ENCODE results near the gene FUCA2.
A peak's percentile ranks its signal among the peaks of the same experiment; 100 is the strongest.
"Not testable (repeated sequence)": the region's sequence is repeated elsewhere in the genome, so short reads cannot be mapped to it uniquely, and the experiment has no call there.

Gene FUCA2

DNA sequence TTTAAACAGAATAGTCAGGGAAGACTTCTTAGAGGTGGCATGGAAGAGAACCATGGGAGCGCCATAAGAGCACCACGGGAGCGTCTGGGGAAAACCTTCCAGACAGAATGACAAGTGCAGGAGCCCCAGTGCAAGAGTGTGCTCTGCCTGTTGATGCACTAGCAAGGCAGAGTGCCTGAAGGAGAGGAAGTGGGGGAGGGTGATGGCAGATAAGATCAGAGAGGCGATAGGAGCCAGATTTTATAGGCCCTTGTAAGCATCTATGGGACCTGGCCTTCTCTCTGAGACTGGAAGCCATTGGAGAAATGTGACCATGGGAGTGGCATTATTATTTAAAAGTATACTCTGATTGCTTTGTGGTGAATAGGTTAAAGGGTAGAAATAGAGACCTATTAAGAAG is 13.1 kb downstream of the FUCA2 start:
- DNase-seq (ENCODE audit: low read depth): no peak

DNA sequence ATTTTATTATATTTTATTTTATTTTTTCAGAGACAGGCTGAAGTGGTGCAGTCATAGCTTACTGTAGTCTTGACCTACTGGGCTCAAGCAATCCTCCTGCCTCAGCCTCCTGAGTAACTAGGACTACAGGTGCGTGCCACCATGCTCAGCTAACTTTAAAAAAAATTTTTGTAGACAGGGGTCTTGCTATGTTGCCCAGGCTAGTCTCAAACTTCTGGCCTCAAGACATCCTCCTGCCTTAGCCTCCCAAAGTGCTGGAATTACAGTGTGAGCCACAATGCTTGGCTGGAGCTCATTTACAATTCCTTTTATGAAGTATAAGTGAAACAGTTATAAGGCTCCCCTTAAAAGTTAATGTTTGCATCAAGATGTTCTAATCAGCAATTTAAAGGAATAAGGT is 14.5 kb downstream of the FUCA2 start:
- DNase-seq (ENCODE audit: low read depth): no peak

DNA sequence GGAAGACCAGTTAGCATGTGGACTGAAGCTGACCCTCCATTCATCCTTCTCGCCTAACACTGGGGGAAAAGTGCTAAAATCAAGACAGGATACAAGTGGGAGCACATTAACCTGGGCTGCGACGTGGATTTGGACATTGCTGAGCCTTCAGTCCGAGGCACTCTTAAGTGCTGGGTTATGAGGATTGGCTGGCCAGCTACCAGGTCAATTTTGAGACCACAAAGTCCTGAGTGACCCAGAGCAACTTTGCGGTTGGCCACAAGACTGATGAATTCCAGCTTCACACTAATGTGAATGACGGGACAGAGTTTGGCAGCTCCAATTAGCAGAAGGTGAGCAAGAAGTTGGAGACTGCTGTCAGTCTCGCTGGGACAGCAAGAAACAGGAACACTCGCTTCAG is 20.7 kb downstream of the FUCA2 start:
- no peak for DNase-seq (ENCODE audit: low read depth)

GRCh38 chr6:143490244-143490643 is 21.3 kb downstream of the FUCA2 start:
- DNase-seq (ENCODE audit: low read depth): no peak

GRCh38 chr6:143486752-143487151 is 24.8 kb downstream of the FUCA2 start:
- DNase-seq (ENCODE audit: low read depth): no peak

DNA sequence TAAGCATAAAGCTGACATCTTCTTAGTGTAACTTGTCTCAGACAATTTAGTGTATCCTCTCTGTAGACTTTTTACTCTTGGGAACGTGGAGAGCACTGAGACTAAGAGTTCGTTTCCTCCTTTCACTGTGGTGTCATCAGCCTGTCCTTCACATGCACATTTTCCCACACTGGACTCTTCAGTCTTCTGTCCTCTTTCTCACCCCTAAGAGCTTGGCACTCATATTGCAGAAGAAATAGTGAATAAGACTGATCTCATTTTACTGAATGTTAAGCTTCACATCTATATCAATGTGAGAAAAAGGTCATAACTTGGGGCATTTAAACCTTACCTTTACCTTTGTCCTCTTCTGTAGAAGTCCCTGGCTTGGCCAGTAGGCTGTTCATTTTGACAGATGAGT is 25.6 kb downstream of the FUCA2 start:
- no peak for DNase-seq (ENCODE audit: low read depth)

- no peak for DNase-seq (ENCODE audit: low read depth)
Observed at GRCh38 chr6:143482593-143482992, 28.9 kb downstream of the FUCA2 start.

GRCh38 chr6:143478479-143479062 is 32.9 kb downstream of the FUCA2 start:
- DNase-seq (ENCODE audit: low read depth): no peak

GRCh38 chr6:143476545-143476944 is 35.0 kb downstream of the FUCA2 start:
- DNase-seq (ENCODE audit: low read depth): no peak

DNA sequence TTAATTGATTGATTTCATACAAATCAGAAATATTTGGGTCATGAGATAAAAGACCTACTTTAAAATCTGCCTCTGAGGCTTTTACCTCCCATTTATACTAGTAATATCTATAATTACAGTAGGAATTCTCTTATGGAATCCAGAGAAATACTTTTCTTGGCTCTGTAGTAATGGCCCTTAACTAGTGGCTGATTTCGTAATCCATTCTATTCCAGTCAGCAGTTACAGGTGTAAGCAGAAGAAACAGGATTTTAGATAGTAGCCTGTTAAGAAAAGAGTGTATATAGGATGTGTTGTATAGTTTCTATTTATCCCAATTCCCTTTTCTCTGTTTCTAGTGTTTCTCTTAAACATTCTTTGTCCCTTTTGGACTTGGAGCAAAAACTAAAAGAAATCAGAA is 39.7 kb downstream of the FUCA2 start:
- DNase-seq (ENCODE audit: low read depth): no peak

GRCh38 chr6:143468823-143469222 is 42.7 kb downstream of the FUCA2 start:
- DNase-seq (ENCODE audit: low read depth): not testable (repeated sequence)

DNA sequence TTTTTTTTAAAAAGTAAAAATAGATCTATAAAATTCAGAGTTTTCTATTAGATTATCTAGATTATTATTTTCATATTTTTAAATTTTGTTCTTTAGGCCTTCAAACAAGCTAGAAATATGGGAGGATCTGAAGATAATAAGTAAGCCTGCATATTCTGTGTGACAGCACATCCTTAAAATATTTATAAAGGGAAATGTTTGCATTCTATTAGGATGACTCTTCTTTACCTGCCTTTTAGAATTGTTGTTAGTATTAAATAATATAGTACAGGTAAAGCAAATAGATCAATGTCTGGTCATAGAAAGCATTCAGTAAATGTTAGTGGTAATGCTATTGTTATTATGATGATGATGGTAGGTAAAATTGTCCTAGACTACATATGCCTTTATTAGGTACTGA is 43.5 kb downstream of the FUCA2 start:
- no peak for DNase-seq (ENCODE audit: low read depth)

DNA sequence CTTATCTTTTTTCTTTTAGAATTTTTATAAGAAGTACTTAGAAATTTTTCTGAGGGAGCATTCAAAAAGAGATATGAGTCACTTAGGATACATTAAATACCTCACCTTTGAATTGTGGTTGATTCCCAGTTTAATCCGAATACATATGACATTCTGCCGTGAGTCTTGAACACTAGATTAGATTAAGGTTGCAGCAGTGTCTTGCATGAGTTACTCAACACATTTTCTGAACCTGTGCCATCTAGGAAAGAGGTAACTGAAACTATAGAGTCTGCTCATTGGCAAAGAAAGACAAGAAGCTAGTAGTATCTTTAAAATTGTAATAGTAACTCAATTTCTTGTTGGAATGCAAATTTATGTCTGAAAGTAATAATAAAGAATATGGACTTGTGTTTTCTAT is 46.0 kb downstream of the FUCA2 start:
- DNase-seq (ENCODE audit: low read depth): no peak

- no peak for DNase-seq (ENCODE audit: low read depth)
Observed at GRCh38 chr6:143457563-143458359, 53.8 kb downstream of the FUCA2 start.

DNA sequence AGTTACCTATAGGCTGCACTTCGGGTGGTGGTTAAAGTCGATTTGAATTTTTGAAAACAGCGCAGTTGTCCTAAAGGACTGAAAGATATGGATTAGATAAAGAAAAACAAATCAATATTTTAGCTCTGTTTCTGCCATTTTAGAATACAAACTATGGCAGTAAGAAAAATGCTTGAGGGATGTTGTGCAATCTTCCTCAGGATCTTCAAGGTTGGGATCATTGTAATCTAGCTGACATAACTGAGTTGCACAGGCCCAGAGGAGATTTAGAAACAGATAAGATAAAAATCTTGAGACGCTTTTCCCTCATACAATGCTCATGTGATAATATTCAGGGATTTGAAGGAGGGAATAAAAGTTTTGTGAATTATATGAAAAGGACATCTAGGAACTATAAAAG is 60.0 kb downstream of the FUCA2 start:
- no peak for DNase-seq (ENCODE audit: low read depth)

DNA sequence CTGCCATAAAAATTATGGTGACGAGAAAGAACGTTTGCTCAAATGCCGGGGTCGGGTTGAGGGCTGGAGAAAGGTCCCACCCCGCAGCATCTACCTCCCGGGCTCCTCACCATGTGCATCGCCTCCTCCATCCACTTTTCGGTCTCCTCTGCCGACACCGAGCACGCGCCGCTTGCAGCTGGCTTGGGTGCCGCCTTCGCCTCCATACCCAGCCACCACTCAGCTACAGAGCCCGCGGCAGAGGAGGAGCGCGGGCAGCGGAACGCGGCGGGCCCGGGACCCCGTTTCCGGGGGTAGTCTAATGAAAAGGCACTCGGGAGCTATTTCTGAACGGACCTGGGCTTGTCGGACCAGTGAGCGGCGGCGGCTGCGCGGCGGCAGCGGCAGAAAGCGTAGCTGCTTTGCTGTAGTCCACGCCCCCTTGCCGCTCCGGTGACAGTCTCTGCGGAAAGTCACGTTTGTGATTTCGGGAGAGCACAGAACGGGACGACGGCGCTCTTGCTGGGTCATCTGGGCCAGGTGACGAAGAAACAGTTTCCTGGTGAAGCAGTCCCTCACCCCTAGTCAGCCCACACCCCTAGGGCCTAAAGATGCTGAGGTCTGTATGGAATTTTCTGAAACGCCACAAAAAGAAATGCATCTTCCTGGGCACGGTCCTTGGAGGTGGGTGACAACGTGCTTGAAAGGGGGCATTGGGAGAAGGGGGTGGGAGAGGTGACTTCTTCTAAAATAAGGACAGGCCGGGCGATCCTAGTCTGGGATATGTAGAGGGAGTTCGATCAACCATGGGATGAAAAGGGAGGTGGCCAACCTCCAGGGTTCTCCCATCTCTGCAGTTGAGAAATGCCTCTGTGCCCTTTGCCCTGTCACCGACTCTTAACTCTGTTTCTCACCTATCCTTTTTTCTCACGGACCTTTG is 60.8 kb downstream of the FUCA2 start, which contains the start of the genes ADAT2 and PEX3:
Gene ADAT2 (minus strand): TSS at position 243 of the 919 bp plus-strand sequence. CDS start 37 bp downstream, at position 206.
Gene PEX3 (plus strand): TSS at position 353 of the 919 bp plus-strand sequence. CDS start 238 bp downstream, at position 591.
- peak; percentile 89 for DNase-seq (ENCODE audit: low read depth)

- no peak for DNase-seq (ENCODE audit: low read depth)
Observed at GRCh38 chr6:143449714-143450452, 61.6 kb downstream of the FUCA2 start.

DNA sequence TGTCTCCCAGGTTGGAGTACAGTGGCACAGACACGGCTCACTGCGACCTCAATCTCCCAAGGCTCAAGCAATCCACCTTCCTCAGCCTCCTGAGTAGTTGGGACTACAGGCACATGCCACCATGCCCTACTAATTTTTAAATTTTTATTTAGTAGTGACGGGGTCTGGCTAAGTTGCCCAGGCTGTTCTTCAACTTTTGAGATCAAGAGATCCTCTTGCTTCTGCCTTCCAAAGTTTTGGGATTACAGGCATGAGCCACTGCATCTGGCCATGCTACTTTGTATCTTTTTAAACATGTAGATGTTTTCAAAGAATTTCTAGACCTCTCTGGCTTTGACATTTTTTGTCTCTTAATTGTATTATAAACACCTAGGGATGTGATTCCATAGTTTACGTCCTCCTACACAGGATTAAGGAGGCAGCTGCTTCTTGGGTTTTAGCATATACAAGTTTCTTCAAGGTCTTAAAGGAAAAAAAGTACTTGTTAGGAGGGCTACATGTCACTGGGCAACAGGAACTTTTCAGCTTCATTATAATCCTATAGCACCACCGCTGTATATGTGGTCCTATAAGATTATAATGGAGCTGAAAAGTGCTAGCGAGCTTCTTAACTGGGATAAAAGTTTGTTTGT is 62.3 kb downstream of the FUCA2 start:
- no peak for DNase-seq (ENCODE audit: low read depth)

GRCh38 chr6:143447865-143448264 is 63.7 kb downstream of the FUCA2 start:
- DNase-seq (ENCODE audit: low read depth): not testable (repeated sequence)

All from stimulated activated CD4-positive, alpha-beta T cell treated with anti-CD3 and anti-CD28 coated beads, Interleukin-2, amount 100 ng/mL, for 4 hours (primary cell).